Measurements from ENCODE around the gene COPS8.

DNA sequence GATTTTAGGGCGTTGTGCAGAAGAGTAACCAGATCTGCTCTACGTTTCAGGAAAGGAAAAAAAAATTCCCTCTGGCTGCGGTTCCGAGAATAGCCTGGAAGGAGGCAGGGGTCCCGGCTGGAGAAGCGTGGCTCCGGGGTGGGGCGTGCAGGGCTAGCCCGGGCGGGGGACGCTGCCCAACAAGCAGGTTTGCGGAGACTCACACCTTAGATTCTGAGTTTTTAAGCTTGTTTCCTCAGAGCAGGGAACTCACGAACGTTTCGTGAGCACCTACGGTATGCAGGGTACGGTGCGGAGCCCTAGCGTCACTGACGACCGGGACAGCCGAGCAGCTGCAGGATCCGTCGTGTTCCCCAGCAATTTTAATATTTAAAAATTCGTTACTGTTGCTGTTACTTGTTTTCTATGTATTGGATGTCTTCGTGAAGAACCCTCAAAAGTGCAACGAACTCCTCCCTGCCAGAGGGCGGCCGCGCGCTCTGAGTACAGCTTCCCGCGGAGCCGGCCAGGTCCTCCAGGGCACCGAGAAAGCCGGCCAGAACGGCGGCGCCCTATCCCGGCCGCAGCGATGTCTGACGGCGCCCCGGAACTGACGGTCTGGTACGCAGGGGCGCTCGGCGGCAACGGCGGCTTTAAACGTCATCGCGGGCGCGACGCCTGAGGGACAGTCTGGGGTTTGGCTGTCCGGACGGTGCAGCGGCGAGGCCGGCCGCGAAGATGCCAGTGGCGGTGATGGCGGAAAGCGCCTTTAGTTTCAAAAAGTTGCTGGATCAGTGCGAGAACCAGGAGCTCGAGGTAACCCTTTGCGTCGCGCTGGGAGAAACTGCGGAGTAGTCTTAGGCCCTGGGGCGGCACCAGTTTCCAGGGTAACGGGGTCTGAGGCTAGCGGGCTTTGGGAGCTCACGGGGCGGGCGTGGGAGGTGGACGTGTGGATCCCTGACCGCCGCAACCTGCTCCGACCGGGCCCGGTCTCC, at the start of gene COPS8:
- TF ChIP-seq ZNF274 (IDR thresholded peaks at IDR 0.05; ENCODE audit: low read depth, low read length) = no peak
- TF ChIP-seq SUZ12 (IDR thresholded peaks at IDR 0.05; ENCODE audit: extremely low read depth, insufficient read depth, insufficient read length) = no peak
